HFFc6 (cell line): ENCODE results near the gene VWA1. TPM values are rescaled to one million over a fixed set of nuclear protein-coding genes. Genes with fewer than 3 reads are reported as not detected.

Experiments
- DNase-seq: peaks from one replicate; pipeline ENCODE4 v3.0.0-alpha.2; 2018
- H3K27ac Mint-ChIP-seq: 2 replicates; pipeline ENCODE4 v1.8.0; 2020; ENCODE audit warnings: mild to moderate bottlenecking, mixed read lengths
- H3K27me3 Mint-ChIP-seq: 2 replicates; pipeline ENCODE4 v1.8.0; 2021; ENCODE audit warnings: mild to moderate bottlenecking, moderate library complexity, mixed read lengths; ENCODE audit not compliant: insufficient read depth
- H3K36me3 Mint-ChIP-seq: 2 replicates; pipeline ENCODE4 v1.8.0; 2021; ENCODE audit warnings: low read depth, mixed read lengths
- H3K4me1 Mint-ChIP-seq: 2 replicates; pipeline ENCODE4 v1.8.0; 2020; ENCODE audit warnings: low read depth, mixed read lengths
- H3K4me3 Mint-ChIP-seq: 2 replicates; pipeline ENCODE4 v1.8.0; 2020; ENCODE audit warnings: mild to moderate bottlenecking, moderate library complexity, mixed read lengths
- H3K9me3 Mint-ChIP-seq: 2 replicates; pipeline ENCODE4 v1.8.0; 2020; ENCODE audit warnings: mild to moderate bottlenecking, mixed read lengths
- CTCF ChIP-seq: fragments of 200-600 bp; sonication (generic); IDR thresholded peaks from 2 replicates; pipeline ENCODE4 v1.5.0; 2021; ENCODE audit warnings: antibody characterized with exemption, mild to moderate bottlenecking
- total RNA-seq, 6 experiments: library from RNA; stranded (reverse); fragmentation: NEBNext Ultra II Directional; extraction: Animal tissue kit (Norgen Biotek cat#: 25700); gene quantifications; 2 replicates in 1 of 6; 3 replicates in 5 of 6; pipeline ENCODE4 v1.2.3, GENCODE V29; 2021

The VWA1 gene
- total RNA-seq, 6 experiments from 2014 or later: 0.12 to 0.33 (median 0.24) TPM; not detected in 1

DNA sequence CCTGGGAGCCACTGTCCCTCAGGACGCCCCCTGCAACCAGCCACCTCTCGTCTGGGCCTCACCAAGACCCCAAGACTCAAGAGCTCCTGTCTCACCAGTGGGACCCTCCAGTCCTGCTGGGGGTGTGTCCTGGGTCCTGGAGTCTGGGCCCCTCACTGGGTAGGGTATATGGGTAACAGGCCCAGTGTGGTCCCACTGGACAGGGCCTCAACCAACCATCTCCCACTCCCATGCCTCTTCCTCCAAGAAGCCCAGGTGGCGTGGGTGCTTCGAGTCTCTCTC, 725 bp upstream of the VWA1 start:
- peaks cover 5% of the 10 kb centered on the region; the same call in 1 of the 2 replicates for H3K4me1 Mint-ChIP-seq
- no peaks in the 10 kb centered on the region for H3K36me3 Mint-ChIP-seq
- TF ChIP-seq CTCF: no peak
- peaks cover 4% of the 10 kb centered on the region; the same call in 1 of the 2 replicates for H3K27me3 Mint-ChIP-seq
- DNase-seq: no peak
- no peak overlapping the region for H3K27ac Mint-ChIP-seq
- no peaks in the 10 kb centered on the region for H3K9me3 Mint-ChIP-seq
- no peak overlapping the region for H3K4me3 Mint-ChIP-seq

DNA sequence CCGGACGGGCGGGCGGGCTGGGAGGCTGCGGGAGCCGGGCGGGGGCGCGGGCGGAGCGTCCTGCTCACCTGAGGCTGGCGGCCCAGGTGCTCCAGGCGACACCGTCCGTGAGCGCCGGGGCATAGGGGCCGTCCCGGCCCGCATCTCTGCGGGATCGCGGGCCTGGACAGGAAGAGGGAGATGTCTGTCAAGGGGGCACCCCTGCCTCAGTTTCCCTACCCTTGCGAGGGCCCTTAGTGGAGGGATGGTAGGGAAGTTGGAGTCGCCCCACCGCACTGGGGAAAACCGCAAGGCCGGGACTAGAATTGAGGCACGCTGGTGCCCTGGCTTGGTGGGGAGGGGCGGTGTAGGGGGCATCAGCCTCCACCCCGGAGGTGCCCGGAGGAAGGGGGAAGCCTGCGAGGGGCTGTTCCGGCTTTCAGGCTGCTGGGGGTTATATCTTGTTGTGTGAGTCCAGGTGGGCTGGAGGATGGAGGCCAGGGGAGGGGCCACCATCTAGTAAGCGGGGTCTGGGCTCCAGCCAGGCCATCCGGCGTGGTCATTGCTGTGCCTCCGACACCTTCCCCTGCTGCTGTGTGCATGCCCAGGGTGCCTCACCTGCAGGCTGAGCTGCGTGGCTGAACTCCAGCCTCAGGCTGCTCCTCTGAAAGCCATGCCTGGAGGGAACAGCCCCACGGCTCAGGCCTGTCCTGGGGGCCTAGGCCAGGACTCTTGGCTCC, 580 bp downstream of the VWA1 start:
- no peak overlapping the region for H3K4me3 Mint-ChIP-seq
- DNase-seq: no peak

DNA sequence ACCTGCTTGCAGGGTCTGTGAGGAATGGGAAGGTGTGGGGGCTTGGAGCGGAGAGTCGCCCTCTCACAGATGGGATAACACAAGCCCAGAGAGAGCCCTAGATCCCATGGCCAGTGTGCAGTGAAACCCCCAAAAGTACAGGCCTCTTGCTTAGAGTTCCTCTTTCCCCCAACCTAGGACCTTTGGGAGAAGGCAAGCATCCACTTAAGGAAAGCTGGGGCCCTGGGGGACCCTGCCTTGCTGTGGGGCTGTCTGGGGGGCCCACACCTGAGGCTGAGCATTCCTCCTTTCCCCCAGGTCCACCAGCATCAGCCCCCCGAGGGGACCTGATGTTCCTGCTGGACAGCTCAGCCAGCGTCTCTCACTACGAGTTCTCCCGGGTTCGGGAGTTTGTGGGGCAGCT, 1.1 kb downstream of the VWA1 start:
- H3K4me1 Mint-ChIP-seq: no peaks in the 10 kb centered on the region
- no peaks in the 10 kb centered on the region for H3K9me3 Mint-ChIP-seq
- no peak for DNase-seq
- TF ChIP-seq CTCF: no peak
- H3K27ac Mint-ChIP-seq: no peak overlapping the region
- H3K36me3 Mint-ChIP-seq: no peaks in the 10 kb centered on the region
- H3K4me3 Mint-ChIP-seq: no peak overlapping the region
- H3K27me3 Mint-ChIP-seq: peaks cover 4% of the 10 kb centered on the region; the same call in 1 of the 2 replicates

More for the DNA sequence above, 580 bp downstream of the VWA1 start:
- H3K36me3 Mint-ChIP-seq: no peaks in the 10 kb centered on the region
- H3K9me3 Mint-ChIP-seq: no peaks in the 10 kb centered on the region
- H3K4me1 Mint-ChIP-seq: no peaks in the 10 kb centered on the region
- H3K27me3 Mint-ChIP-seq: peaks cover 4% of the 10 kb centered on the region; the same call in 1 of the 2 replicates
- H3K27ac Mint-ChIP-seq: no peak overlapping the region
- no peak for TF ChIP-seq CTCF

DNA sequence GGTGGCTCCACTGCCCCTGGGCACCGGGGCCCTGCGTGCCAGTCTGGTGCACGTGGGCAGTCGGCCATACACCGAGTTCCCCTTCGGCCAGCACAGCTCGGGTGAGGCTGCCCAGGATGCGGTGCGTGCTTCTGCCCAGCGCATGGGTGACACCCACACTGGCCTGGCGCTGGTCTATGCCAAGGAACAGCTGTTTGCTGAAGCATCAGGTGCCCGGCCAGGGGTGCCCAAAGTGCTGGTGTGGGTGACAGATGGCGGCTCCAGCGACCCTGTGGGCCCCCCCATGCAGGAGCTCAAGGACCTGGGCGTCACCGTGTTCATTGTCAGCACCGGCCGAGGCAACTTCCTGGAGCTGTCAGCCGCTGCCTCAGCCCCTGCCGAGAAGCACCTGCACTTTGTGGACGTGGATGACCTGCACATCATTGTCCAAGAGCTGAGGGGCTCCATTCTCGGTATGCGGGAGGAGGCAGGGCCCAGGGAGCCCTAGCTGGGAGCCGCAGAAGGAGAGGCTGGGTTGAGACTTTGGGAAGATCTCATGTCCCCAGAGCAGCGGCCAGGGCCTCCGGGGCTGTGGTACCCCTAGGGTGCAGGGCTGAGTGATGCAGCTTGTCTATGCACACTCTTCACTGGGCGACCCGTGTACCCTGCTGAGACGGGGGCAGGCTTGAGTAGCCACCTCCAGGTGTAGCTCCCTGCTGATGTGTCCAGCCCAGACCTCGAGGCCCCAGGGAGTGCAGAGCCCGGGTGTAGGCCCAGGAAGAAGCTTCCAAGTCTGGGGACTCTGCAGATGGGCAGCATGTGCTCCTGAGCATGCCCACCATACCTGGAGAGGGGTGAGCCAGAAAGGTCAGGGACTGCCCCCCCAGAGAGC, 1.8 kb downstream of the VWA1 start:
- Mint-ChIP-seq H3K36me3 (no peaks in the 10 kb centered on the region), H3K27me3 (peaks cover 4% of the 10 kb centered on the region; the same call in 1 of the 2 replicates), H3K9me3 (no peaks in the 10 kb centered on the region), H3K27ac (no peak overlapping the region), H3K4me1 (no peaks in the 10 kb centered on the region), H3K4me3 (no peak overlapping the region)
- DNase-seq: no peak
- no peak for TF ChIP-seq CTCF

DNA sequence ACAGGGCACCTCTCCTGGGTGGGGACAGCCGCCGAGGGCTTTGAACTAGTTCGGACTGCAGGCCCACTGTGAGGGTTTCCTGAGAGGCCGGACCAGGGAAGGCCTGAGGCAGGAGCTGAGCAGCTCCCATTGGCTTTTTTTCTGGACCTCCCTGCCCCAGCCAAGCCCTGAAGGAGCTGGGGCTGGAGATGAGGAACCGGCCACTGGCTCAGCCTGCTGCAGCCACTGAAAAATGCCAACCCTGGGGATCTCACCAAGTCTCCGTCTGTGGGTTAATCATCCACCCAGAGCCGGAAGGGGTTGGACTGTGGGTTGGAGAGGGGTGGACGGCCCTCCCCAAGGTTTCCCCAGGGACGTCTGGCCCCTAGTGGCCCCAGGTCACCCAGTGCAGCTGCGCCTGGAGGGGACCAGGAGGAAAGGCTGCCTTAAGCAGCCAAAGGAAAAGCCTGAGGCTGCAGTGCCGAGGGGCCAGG, 2.5 kb downstream of the VWA1 start:
- H3K9me3 Mint-ChIP-seq: no peaks in the 10 kb centered on the region
- H3K27ac Mint-ChIP-seq: no peak overlapping the region
- peaks cover 4% of the 10 kb centered on the region for H3K27me3 Mint-ChIP-seq
- H3K4me1 Mint-ChIP-seq: no peaks in the 10 kb centered on the region
- H3K36me3 Mint-ChIP-seq: no peaks in the 10 kb centered on the region
- no peak for DNase-seq
- no peak overlapping the region for H3K4me3 Mint-ChIP-seq
- no peak for TF ChIP-seq CTCF
